ENCODE measurements around the gene ADCYAP1R1.

DNA sequence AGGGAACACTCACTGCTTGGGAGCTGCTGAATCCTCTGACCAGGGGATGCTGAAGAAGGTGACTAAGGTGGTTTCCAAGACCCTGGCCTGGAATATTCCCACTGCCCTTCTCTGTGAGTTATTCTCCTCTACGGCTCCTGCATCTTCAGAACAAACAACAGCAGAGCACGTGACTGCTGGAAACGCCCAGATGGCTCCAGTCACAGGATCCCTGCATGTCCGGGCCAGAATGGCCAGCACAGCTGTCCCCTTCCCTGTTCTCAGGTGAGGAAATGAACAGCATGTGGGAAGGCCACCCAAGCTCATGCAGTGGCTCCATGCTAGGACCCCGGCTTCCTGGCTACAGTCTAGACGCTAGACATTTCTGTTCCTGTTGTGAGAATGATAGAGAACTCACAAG, 45.3 kb upstream of the ADCYAP1R1 start:
- TF ChIP-seq, protein P1, sequence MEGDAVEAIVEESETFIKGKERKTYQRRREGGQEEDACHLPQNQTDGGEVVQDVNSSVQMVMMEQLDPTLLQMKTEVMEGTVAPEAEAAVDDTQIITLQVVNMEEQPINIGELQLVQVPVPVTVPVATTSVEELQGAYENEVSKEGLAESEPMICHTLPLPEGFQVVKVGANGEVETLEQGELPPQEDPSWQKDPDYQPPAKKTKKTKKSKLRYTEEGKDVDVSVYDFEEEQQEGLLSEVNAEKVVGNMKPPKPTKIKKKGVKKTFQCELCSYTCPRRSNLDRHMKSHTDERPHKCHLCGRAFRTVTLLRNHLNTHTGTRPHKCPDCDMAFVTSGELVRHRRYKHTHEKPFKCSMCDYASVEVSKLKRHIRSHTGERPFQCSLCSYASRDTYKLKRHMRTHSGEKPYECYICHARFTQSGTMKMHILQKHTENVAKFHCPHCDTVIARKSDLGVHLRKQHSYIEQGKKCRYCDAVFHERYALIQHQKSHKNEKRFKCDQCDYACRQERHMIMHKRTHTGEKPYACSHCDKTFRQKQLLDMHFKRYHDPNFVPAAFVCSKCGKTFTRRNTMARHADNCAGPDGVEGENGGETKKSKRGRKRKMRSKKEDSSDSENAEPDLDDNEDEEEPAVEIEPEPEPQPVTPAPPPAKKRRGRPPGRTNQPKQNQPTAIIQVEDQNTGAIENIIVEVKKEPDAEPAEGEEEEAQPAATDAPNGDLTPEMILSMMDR (IDR thresholded peaks at IDR 0.05), result no peak
- no peak for TF ChIP-seq POLR2A (IDR thresholded peaks at IDR 0.05)

All from Peyer's patch (tissue), 4 donors.